HEK293 (cell line): Measurements from ENCODE around the gene TSSK3.

Source experiments
- CTCF ChIA-PET: fragments of 350-600 bp; formaldehyde crosslinking; extraction: SDS; loops from one replicate; lab custom pipeline; 2021; ENCODE audit warnings: antibody characterized with exemption; lab: Yijun Ruan, JAX
- POLR2A ChIA-PET: fragments of 300-600 bp; formaldehyde crosslinking; extraction: SDS; loops from one replicate; lab custom pipeline; 2020; ENCODE audit warnings: antibody characterized with exemption, inconsistent platforms; lab: Yijun Ruan, JAX
- H3K27ac ChIP-seq: fragments of 200-500 bp; sonication (Bioruptor generic); 2 replicates; pipeline ENCODE4 v1.5.1; 2014; ENCODE audit warnings: low read depth, low read length, control low read depth, inconsistent platforms; ENCODE audit errors: extremely low read depth
- H3K36me3 ChIP-seq, 2 experiments: fragments of 200-500 bp in 1 of 2; sonication (Bioruptor generic) in 1 of 2; 1 replicate in 1 of 2; 2 replicates in 1 of 2; pipeline ENCODE4 v1.5.1; 2014 to 2017; ENCODE audit warnings: inconsistent platforms in 2 of 2, low read length in 2 of 2; ENCODE audit not compliant: control insufficient read depth in 2 of 2, insufficient read depth in 1 of 2
- H3K4me1 ChIP-seq: fragments of 200-500 bp; sonication (Bioruptor generic); 2 replicates; pipeline ENCODE4 v1.5.1; 2014; ENCODE audit warnings: mild to moderate bottlenecking, low read length, inconsistent platforms; ENCODE audit not compliant: control insufficient read depth, insufficient read depth
- H3K4me3 ChIP-seq: 2 replicates; pipeline ENCODE4 v1.5.1; 2011; ENCODE audit warnings: low read depth, mild to moderate bottlenecking, control low read depth, low read length, moderate library complexity
- H3K9me3 ChIP-seq: fragments of 200-500 bp; sonication (Bioruptor generic); 2 replicates; pipeline ENCODE4 v1.5.1; 2014; ENCODE audit warnings: low read depth, low read length, inconsistent platforms; ENCODE audit not compliant: control insufficient read depth, insufficient read depth
- GLIS1 ChIP-seq: fragments of 450-650 bp; formaldehyde crosslinking; IDR thresholded peaks from 2 replicates; pipeline ENCODE4 v1.5.1; 2016; ENCODE audit warnings: missing biosample characterization, missing genetic modification characterization
- HOXD13 ChIP-seq: sonication (generic); formaldehyde crosslinking; IDR thresholded peaks from 2 replicates; pipeline ENCODE4 v1.8.0; 2022; ENCODE audit warnings: missing genetic modification reagents, borderline replicate concordance
- IKZF3 ChIP-seq: fragments of 450-650 bp; IDR thresholded peaks from 2 replicates; pipeline ENCODE4 v1.5.0; 2018; ENCODE audit warnings: missing biosample characterization, mild to moderate bottlenecking, missing genetic modification characterization, moderate library complexity
- KLF8 ChIP-seq: fragments of 450-650 bp; formaldehyde crosslinking; IDR thresholded peaks from 2 replicates; pipeline ENCODE4 v1.5.1; 2016; ENCODE audit warnings: missing biosample characterization, missing genetic modification characterization
- PRDM1 ChIP-seq: fragments of 450-650 bp; formaldehyde crosslinking; IDR thresholded peaks from 2 replicates; pipeline ENCODE4; 2016; ENCODE audit warnings: missing biosample characterization, missing genetic modification characterization
- RBAK ChIP-seq: fragments of 450-650 bp; formaldehyde crosslinking; IDR thresholded peaks from 2 replicates; pipeline ENCODE4 v1.5.1; 2016; ENCODE audit warnings: missing biosample characterization, missing genetic modification characterization
- ZFP69B ChIP-seq: fragments of 450-650 bp; formaldehyde crosslinking; IDR thresholded peaks from 2 replicates; pipeline ENCODE4 v1.5.1; 2016; ENCODE audit warnings: missing biosample characterization, missing genetic modification characterization
- ZNF112 ChIP-seq: fragments of 450-650 bp; formaldehyde crosslinking; IDR thresholded peaks from 2 replicates; pipeline ENCODE4 v1.5.0; 2017; ENCODE audit warnings: missing biosample characterization, missing genetic modification characterization
- ZNF114 ChIP-seq: fragments of 450-650 bp; formaldehyde crosslinking; IDR thresholded peaks from 2 replicates; pipeline ENCODE4 v1.5.0; 2017; ENCODE audit warnings: missing biosample characterization, missing genetic modification characterization
- ZNF16 ChIP-seq: fragments of 450-650 bp; formaldehyde crosslinking; IDR thresholded peaks from 2 replicates; pipeline ENCODE4 v1.5.1; 2016; ENCODE audit warnings: low read depth, missing biosample characterization, missing genetic modification characterization
- ZNF169 ChIP-seq: fragments of 450-650 bp; formaldehyde crosslinking; IDR thresholded peaks from 2 replicates; pipeline ENCODE4 v1.5.1; 2016; ENCODE audit warnings: missing biosample characterization, missing genetic modification characterization
- ZNF341 ChIP-seq: fragments of 450-650 bp; formaldehyde crosslinking; IDR thresholded peaks from 2 replicates; pipeline ENCODE4; 2016; ENCODE audit warnings: low read depth, missing biosample characterization, missing genetic modification characterization
- ZNF501 ChIP-seq: fragments of 450-650 bp; formaldehyde crosslinking; IDR thresholded peaks from 2 replicates; pipeline ENCODE4 v1.5.1; 2016; ENCODE audit warnings: missing biosample characterization, missing genetic modification characterization
- ZNF510 ChIP-seq: fragments of 450-650 bp; formaldehyde crosslinking; IDR thresholded peaks from 2 replicates; pipeline ENCODE4 v1.5.1; 2018; ENCODE audit warnings: mild to moderate bottlenecking, missing genetic modification characterization, missing biosample characterization; ENCODE audit not compliant: insufficient replicate concordance
- ZNF596 ChIP-seq: fragments of 450-650 bp; IDR thresholded peaks from 2 replicates; pipeline ENCODE4 v1.5.0; 2018; ENCODE audit warnings: missing biosample characterization, mild to moderate bottlenecking, missing genetic modification characterization, moderate library complexity
- ZNF610 ChIP-seq: fragments of 450-650 bp; formaldehyde crosslinking; IDR thresholded peaks from 2 replicates; pipeline ENCODE4 v1.5.1; 2016; ENCODE audit warnings: missing biosample characterization, missing genetic modification characterization, borderline replicate concordance
- ZNF621 ChIP-seq: fragments of 450-650 bp; formaldehyde crosslinking; IDR thresholded peaks from 2 replicates; pipeline ENCODE4 v1.5.1; 2017; ENCODE audit warnings: missing biosample characterization, missing genetic modification characterization
- ZNF701 ChIP-seq: fragments of 450-650 bp; formaldehyde crosslinking; IDR thresholded peaks from 2 replicates; pipeline ENCODE4 v1.5.1; 2016; ENCODE audit warnings: missing biosample characterization, missing genetic modification characterization
- ZNF707 ChIP-seq: fragments of 450-650 bp; formaldehyde crosslinking; IDR thresholded peaks from 2 replicates; pipeline ENCODE4 v1.5.1; 2016; ENCODE audit warnings: missing biosample characterization, missing genetic modification characterization
- ZNF785 ChIP-seq: fragments of 450-650 bp; formaldehyde crosslinking; IDR thresholded peaks from 2 replicates; pipeline ENCODE4 v1.5.1; 2016; ENCODE audit warnings: missing biosample characterization, missing genetic modification characterization
- ZNF792 ChIP-seq: fragments of 450-650 bp; formaldehyde crosslinking; IDR thresholded peaks from 2 replicates; pipeline ENCODE4 v1.5.1; 2016; ENCODE audit warnings: missing biosample characterization, missing genetic modification characterization
- ZXDB ChIP-seq: fragments of 450-650 bp; formaldehyde crosslinking; IDR thresholded peaks from 2 replicates; pipeline ENCODE4 v1.5.1; 2016; ENCODE audit warnings: missing biosample characterization, missing genetic modification characterization
- TF ChIP-seq, protein P1 (sequence below): fragments of 450-650 bp; formaldehyde crosslinking; IDR thresholded peaks from 2 replicates; pipeline ENCODE4 v1.5.1; 2016; ENCODE audit warnings: missing biosample characterization, missing genetic modification characterization, borderline replicate concordance
- TF ChIP-seq, protein P2 (sequence below): sonication (generic); formaldehyde crosslinking; IDR thresholded peaks from 2 replicates; pipeline ENCODE4 v1.8.1; 2022; ENCODE audit warnings: mild to moderate bottlenecking, moderate library complexity, missing genetic modification reagents
- TF ChIP-seq, protein P3 (sequence below): fragments of 450-650 bp; IDR thresholded peaks from 2 replicates; pipeline ENCODE4 v1.5.1; 2018; ENCODE audit warnings: missing biosample characterization, mild to moderate bottlenecking, missing genetic modification characterization

The TSSK3 gene

DNA sequence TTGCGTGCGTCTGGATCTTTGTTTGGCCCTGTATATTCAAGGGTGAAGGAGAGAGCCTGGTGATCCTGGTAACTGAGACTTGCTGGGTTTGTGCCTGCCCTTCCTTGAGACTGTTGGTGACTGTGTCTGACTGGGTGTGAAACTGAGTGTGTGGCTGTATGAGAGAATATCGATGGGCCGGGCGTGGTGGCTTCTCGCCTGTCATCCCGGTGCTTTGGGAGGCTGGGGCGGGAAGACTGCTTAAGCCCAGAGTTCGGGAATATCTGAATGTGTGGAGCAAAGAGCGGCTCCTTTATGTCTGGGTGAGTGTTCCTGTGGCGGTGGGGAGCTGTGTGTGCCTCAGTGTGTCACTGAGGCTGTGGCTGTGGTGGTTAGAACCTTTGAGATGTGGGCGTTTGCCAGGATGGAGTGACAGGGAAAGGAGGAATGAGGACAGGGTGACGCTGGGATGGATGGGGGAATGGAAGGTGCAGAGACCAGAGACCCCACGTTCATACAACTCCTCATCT, 23.6 kb upstream of the TSSK3 start (continued):
- no peak for TF ChIP-seq ZNF792 (tag by site-specific recombination)
- TF ChIP-seq, protein P1, sequence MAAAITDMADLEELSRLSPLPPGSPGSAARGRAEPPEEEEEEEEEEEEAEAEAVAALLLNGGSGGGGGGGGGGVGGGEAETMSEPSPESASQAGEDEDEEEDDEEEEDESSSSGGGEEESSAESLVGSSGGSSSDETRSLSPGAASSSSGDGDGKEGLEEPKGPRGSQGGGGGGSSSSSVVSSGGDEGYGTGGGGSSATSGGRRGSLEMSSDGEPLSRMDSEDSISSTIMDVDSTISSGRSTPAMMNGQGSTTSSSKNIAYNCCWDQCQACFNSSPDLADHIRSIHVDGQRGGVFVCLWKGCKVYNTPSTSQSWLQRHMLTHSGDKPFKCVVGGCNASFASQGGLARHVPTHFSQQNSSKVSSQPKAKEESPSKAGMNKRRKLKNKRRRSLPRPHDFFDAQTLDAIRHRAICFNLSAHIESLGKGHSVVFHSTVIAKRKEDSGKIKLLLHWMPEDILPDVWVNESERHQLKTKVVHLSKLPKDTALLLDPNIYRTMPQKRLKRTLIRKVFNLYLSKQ (tag by site-specific recombination), result no peak
- TF ChIP-seq, protein P2, sequence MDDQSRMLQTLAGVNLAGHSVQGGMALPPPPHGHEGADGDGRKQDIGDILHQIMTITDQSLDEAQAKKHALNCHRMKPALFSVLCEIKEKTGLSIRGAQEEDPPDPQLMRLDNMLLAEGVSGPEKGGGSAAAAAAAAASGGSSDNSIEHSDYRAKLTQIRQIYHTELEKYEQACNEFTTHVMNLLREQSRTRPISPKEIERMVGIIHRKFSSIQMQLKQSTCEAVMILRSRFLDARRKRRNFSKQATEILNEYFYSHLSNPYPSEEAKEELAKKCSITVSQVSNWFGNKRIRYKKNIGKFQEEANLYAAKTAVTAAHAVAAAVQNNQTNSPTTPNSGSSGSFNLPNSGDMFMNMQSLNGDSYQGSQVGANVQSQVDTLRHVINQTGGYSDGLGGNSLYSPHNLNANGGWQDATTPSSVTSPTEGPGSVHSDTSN (CRISPR knock-in tag), result no peak
- TF ChIP-seq IKZF3, result no peak
- no peak for TF ChIP-seq ZNF707 (tag by site-specific recombination)
- no peak for TF ChIP-seq ZNF610 (tag by site-specific recombination)
- TF ChIP-seq KLF8 (tag by site-specific recombination), result no peak
- no peak for TF ChIP-seq ZXDB (tag by site-specific recombination)

DNA sequence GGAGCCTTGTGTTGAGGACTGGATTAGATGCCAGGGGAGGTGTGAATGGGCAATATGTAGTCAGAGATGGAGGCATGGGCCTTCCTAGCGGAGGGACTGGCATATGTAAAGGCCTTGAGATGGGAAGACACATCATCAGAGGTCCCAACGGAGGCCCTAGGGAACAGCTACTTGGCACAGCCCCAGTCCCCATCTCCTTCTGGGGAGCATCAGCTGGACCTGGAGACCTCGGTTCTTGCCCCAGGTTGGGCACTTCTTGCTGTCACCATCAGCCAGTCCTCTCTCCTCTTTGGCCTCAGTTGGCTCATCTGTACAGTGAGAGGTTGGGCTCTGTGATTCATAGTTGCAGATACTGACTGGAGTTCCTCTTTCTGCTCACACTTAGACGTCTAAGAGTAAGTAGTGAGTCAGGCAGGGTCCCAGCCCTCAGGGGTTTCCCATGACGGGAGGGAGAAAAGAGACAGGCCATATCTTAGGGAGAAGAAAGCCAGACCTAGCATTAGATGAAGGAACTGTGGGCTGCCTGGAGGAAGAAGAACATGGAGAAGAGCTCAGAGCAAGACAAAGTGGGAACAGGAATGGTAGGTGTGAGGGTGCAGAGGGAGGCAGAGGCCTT, 22.9 kb upstream of the TSSK3 start:
- H3K27ac ChIP-seq, result no peak overlapping the region
- CTCF ChIA-PET, result no interaction called here
- H3K4me3 ChIP-seq, result no peak overlapping the region
- TF ChIP-seq ZNF510 (tag by site-specific recombination) (no peak), ZNF169 (tag by site-specific recombination) (no peak), RBAK (tag by site-specific recombination) (no peak), PRDM1 (tag by site-specific recombination) (no peak), ZNF785 (tag by site-specific recombination) (no peak), ZFP69B (no peak), GLIS1 (tag by site-specific recombination) (no peak), HOXD13 (CRISPR knock-in tag) (no peak), ZNF114 (tag by site-specific recombination) (no peak), ZNF501 (no peak), ZNF621 (no peak), ZNF16 (no peak), ZNF701 (tag by site-specific recombination) (no peak), ZNF341 (tag by site-specific recombination) (no peak), ZNF112 (tag by site-specific recombination) (no peak), ZNF596 (tag by site-specific recombination) (no peak)
- TF ChIP-seq, protein P3, sequence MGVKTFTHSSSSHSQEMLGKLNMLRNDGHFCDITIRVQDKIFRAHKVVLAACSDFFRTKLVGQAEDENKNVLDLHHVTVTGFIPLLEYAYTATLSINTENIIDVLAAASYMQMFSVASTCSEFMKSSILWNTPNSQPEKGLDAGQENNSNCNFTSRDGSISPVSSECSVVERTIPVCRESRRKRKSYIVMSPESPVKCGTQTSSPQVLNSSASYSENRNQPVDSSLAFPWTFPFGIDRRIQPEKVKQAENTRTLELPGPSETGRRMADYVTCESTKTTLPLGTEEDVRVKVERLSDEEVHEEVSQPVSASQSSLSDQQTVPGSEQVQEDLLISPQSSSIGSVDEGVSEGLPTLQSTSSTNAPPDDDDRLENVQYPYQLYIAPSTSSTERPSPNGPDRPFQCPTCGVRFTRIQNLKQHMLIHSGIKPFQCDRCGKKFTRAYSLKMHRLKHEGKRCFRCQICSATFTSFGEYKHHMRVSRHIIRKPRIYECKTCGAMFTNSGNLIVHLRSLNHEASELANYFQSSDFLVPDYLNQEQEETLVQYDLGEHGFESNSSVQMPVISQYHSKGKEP (tag by site-specific recombination), result no peak
- H3K9me3 ChIP-seq, result no peaks in the 10 kb centered on the region
- no peaks in the 10 kb centered on the region for H3K4me1 ChIP-seq
- POLR2A ChIA-PET, result interaction anchor here (1.0 kb wide), 1 partner anchor 14 kb away, joined by 3 read pairs; no protein-coding TSS in a partner anchor
- H3K36me3 ChIP-seq, result peaks cover 0 to 6% of the 10 kb centered on the region in 2 experiments; a peak in 1 of 3 replicates
